ENCODE data around the gene RAD50.
A peak's percentile ranks its signal among the peaks of the same experiment; 100 is the strongest.
"Not testable (repeated sequence)": the region's sequence is repeated elsewhere in the genome, so short reads cannot be mapped to it uniquely, and the experiment has no call there.

The RAD50 gene

DNA sequence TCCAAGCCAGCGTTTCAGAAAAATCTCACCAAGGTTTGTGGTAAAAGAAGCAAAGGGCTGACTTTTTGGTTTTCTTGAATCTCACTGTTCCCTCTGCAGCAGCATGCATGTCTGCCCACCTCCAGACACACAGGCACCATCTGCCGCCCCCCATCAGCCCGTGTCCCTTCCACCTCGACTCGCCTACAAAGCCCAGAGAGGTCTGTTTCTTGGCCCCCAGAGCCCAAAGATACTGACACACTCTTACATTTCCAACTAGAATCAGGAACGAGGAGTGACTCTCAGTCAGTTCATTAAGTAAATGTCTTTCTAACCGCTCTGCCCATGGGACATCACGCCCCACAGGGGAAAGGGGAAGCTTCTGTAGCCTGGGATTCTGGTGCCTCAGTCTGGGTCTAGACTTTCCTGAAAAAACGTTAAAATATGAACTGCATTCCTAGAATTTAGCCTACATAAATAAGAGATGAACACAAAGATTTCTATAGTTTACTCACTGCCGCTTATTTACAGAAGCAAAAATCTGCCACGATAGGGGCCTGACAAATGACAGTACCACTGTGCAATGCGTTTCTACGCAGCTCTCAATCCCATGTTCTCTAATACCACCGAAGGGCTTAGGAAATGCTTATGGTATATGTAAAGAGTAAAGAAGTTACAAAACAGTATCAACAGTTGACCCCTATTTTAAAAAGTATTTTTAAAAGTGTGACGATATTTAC is 121.1 kb downstream of the RAD50 start:
- DNase-seq, result no peak

DNA sequence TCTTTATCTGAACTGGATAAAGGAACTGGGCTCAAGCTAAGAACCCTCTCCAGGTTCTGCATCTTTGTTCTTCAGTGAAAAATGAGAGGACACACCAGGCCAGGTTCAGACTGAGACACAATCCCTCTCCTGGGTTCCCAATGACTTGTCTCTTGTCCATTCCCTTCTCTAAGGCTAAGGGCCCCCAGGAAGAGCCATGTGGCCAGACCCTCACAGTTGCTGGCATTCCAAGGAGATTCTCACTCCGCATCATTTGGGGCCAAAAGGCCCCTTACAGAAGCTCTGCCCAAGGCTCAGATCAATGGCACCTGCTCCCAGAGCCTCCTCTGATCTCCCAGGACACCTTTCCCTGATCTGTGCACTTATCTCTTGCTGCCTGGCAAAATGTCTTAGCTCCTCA is 122.0 kb downstream of the RAD50 start:
- no peak for DNase-seq

DNA sequence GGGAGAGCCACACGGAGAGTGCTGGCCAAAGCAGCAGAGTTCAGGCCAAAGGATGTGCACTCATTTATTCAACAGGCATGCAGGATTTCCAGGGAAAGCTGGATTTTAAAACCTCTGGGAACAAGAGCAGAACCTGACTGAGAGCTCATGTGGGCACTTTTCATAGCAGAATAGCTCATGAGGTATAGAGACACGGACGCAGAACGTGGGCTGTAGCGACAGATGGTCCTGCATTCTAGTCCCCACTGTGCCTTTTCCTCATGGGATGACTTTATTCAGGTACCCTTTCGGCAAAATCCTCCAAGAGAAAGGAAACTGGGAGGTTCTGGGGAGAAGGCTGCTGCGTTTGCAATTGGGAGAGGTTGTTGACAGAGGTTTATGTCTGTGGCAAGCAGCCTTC is 122.4 kb downstream of the RAD50 start:
- no peak for DNase-seq

DNA sequence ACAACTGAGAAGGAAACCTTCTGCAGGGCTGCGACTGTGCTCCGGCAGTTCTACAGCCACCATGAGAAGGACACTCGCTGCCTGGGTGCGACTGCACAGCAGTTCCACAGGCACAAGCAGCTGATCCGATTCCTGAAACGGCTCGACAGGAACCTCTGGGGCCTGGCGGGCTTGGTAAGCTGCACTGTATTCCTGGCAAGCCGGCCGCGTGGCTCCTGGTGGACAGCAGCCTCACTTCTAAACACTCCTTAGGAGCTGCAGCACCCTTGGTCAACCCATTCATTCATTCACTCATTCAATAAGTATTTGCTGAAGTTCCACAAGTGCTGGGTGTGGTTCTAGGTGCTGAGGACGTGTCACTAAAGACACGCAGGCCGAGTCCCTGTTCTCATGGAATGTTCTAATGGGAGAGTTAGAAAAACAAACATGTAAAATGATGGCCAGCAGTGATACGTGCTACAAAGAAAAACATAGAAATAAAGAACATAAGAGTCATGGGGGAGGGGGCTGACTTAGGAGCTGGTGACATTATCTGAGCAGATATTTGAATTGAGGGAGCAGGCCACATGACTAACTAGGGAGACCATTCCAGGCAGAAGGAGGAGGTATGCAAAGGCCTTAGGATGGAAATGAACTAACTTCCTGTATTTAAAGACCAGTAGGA is 123.1 kb downstream of the RAD50 start:
- no peak for DNase-seq

DNA sequence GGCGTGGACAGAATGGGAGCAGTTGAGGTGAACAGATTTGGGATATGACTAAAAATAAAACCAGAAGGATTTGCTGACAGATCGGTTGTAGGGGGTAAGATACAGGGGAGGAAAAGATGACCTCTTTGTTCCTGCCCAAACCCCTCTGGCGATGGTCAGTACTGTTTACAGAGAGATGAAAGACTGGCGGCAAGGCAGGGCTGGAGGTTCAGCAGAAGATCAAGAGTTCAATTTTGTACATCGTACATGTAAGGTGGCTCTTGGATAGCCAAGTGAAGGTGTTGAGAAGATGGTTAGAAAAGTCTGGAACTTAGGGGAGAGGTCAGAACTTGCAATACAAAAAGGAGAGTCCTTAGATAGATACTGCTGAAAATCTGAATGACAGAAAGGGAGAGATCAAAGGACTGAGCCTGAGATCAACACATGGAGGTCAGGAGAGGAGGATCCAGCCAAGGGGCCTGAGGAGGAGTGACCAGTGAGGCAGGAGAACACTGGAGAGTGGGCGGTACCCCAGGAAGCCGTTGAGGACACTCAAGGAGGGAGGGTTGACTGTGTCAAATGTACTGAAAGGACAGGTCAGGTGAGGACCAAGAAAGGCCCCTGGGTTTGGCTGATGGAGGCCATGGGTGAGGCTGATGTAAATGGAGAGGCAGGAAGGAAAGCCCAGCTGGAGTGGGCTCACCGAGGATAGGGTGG is 124.2 kb downstream of the RAD50 start:
- no peak for DNase-seq

DNA sequence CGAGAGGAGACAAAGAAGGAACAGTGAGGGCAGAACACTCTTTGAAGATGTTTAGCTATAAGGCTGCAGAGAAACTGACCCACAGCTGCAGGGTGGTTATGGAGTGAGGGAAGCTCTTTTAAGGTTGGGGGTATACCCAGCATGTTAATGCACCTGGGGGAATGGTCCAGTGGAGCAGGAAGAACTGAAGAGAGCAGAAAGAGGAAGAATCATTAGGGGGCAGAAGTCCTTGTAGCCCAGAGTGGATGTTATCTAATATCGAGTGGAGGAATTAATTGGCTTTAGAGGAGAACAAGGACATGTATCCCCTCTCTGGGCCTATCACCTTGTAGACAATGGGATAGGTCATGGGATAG is 124.7 kb downstream of the RAD50 start:
- no peak for DNase-seq

DNA sequence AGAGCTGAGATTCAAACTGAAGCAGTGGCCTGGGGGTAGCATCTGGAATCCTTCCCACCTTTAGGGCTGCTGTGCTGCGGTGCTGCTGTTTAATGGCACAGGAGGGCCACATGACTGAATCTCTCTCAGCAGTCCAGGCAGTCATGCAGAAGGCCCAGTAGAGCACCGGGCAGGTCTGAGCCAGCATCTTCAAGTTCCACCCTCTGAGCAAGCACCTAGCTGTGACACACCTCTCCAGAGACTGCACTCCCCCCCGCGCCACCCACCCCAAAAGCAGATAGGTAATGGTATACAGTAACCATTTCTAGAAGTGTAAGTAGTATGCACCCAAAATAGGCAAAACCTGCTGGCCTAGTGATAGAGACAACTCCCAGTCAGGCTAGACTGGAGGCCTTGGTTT is 125.2 kb downstream of the RAD50 start:
- DNase-seq, result no peak

DNA sequence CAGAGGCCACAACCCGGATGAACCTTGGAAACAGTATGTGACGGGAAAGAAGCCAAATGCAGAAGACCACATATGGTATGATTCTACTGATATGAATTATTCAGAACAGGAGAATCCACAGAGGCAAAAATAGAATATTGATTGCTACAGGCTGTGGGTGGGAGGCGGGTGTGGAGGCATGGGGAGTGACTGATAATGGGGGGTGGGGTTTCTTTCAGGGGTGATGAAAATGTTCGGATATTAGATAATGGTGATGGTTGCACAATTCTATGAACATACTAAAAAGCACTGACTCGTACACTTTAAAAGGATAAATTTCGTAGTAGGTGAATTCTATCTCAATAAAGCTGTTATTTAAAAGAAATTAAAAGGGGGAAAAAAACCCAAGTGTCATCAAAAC is 127.7 kb downstream of the RAD50 start:
- DNase-seq, result no peak

DNA sequence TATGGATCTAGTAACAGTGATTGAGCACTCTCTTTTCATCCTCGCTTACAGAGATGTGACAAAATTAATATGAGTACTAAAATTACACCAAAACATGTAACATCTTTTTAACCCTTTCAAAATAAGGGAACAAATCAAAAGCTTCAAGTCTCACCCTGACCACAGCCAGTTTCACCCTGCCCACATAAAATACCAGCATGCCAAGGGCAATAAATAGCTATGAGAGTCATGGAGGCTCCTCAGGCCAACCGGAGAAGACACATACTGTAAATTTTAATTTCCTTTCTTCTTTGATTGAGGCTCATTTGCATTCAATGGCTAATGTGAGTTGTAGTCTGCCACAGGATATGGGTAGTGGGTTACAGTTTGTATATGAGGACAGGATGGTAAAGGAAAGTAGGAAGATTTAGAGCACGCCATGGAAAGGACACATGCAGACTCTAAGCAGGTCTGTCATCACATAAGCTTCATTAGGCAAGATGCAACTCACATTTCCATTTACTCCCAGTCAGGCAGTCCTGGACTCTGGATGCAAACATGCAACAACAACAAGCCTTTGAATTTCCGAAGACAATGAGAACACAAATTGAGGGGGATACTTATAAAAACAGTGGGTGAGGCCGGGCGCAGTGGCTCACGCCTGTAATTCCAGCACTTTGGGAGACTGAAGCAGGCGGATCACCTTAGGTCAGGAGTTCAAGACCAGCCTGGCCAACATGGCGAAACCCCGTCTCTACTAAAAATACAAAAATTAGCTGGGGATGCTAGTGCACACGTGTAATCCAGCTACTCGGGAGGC is 128.3 kb downstream of the RAD50 start:
- no peak for DNase-seq

DNA sequence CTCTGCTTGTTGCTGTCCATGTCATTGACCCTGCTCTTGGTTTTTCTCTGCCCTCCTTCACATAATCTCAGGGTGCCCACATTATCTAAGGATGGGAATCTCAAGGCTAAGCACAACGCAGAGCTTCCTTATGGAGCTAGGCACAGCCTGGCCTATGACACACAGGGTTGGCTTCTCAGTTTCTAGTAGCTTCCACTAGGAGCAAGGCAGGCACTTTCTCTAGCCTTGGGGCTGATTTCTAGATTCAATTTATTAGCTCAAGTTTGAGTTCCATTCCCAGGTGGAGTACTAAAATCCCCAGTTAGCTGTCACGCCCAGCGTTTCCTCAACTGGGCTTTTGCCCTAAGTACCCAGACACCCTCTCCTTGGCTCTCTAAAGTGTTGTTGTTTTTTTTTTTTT is 129.4 kb downstream of the RAD50 start:
- no peak for DNase-seq

DNA sequence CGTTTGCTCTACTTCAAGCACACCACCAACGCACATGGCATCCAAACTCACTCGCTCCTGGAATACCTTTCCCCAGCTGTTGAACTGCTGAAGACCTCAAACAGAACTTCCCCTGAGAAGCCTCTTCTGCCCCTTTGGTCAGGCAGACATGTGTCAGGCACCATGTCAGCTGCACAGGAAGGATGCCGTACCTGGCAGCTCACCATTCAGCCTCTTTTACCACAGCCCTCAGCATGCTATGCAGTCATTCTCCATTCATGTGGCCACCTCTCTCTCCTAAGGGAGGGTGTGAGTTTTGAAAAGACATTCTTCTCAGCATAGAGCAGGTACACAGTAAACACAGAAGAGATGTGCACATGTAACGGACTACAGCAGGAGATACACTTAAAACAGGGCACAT is 131.2 kb downstream of the RAD50 start:
- peak in 1 of 4 experiments; percentile 3 for DNase-seq

DNA sequence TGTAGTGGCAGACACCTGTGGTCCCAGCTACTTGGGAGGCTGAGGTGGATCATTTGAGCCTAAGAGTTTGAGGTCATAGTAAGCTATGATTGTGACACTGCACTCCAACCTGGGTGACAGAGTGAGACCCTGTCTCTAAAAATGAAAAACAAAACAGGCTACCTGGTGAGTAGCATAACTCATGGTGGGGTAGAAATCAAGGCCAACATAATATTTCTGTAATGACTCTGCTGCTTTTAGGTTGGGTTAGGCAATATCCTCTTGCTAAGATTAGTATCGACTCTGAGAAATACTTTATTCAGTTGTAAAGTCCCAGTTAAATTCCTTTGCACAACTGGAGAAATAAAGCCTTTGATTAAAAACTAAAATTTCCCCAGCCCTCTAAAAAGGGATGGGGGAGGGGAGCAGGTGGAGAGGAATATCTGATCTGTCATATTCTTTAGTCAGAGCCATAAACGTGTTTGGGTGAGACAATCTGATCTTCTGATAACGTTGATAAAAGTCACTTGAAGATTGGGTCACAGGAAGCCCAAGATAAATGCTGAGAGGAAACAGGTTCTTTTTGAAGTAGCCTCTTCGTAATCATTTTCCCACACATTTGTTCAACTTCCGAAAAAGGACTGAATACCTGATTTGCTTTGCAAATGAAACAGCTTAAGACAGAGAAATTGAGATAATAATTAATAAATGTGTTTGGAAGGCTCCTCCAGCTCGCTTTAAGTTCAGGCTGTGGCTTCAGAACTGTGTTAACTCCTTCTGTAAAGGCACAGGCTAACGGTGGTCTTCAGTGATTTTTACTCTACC is 132.0 kb downstream of the RAD50 start:
- DNase-seq, result no peak

DNA sequence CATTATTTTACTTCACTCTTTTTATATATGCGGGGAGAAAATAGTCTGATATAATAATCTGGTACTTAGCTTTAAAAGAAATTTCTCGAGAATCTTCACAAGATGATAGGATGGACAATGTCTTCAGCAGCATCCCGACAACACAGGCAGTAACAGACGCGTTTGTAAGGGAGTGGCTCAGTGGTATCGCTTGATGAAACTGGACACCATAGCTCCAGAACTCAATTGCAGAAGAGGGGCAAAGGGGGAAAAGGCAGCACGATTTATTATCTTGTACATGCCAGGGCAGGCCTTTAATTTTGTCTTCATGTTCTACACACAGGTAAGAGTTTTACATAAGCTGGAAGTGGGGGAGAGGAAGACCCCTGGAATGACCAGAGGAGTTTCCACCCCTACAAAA is 132.7 kb downstream of the RAD50 start:
- DNase-seq, result no peak

DNA sequence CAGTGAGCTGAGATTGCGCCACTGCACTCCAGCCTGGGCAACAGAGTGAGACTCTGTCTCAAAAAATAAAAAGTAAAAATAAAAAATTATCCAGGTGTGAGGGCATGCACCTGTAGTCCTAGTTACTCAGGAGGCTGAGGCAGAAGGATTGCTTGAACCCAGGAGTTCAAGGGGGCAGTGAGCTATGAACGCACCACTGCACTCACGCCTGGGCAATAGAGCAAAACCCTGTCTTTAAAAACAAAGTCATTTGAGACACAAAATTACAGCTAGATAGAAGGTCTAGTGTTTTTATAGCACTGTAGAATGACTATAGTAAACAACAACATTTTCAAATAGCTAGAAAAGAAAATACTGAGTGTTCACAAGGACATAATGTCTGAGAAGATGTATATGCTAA is 133.4 kb downstream of the RAD50 start:
- DNase-seq, result no peak

DNA sequence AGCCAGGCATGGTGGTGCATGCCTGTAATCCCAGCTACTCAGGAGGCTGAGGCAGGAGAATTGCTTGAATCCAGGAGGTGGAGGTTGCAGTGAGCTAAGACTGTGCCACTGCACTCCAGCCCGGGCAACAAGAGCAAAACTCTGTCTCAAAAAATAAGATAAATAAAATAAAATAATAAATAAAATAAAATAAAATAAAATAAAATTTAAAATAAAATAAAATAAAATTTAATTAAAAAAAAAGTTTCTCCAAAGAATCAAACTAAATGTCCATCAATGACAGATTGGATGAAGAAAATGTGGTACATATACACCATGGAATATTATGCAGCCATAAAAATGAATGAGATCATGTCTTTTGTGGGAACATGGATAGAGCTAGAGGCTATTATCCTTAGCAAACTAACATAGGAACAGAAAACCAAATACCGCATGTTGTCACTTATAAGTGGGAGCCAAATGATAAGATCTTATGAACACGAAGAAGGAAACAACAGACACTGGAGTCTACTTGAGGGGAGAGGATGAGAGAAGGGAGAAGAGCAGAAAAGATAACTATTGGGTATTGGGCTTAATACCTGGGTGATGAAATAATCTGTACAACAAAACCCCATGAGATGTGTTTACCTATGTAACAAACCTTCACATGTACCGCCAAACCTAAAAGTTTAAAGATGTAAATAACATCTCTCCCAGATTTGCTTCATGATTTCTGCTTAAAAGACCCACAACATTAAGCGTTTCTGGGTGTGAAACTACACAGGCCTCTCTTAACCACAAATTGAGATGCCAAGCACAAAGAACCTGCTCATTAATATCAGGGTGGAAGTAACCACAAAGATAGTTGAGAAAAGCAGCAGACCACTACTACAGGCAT is 135.2 kb downstream of the RAD50 start:
- DNase-seq, result not testable (repeated sequence)

DNA sequence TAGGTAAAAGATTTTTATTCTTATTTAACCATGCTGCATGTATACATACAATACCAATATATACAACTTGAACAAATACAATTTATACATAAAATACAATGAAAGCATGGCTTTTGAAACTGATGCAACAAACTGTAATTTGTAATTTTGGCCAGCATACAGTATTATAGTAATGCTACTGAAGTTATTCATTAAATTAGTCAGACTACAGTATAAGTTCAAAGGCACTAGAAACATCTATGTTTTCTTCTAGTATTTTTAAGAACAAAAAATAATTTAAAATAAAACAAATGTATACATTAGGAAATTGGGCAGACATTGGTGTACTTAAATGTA is 135.8 kb downstream of the RAD50 start:
- DNase-seq, result no peak

All from activated naive CD4-positive, alpha-beta T cell (primary cell).